ENCODE results near the gene CXCL10.

The CXCL10 gene

DNA sequence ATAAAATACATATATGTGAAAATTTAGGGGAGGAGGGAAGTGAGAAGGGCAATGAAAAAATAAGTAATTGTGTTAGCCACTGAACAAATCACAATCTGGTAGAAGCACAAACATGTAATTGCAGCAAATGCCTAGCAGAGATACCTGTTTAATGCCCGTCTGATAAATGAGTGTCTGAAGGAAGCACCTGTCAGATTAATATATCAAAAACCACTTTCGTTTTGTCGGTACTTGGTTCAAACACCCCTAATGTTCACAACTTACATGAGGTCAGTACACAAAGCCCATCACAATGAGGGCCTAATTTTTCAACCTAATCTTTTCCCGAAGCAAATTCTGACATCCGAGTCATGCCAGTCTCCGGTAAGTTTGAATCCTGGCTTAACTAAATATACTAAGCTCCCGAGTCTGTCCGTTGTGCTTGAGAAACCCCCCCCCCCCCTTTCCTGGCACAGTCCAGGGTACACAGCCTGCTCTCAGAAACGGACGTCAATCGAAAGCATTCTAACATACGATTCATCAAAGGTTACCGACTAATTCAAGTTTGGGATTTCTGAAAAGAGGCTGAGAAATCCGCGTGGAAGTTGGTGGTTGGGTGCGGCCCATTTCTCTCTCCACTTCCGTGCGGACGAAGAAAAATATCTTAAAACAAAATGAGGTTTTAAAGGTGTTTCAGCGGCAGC is 33.3 kb downstream of the CXCL10 start:
- DNase-seq (ENCODE audit: low read depth), result no peak

DNA sequence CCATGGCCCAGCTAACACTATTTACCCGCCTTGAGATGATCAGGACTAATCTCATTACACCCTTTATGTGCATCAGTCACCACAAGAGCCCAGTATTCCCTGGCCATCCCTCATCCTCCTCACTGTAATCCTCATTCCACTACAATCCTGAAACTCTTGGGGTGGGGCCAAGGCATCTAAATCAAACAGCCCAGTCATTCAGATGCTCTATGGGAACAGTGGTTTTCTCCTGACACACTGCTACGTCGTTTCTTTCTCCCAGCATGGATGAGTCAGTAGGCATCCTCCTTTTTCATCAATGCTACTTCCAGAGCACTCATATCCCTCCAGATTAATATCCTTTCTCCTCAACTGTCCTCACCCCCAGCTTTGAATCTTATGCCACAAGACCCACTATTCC is 38.2 kb downstream of the CXCL10 start:
- no peak for DNase-seq (ENCODE audit: low read depth)

DNA sequence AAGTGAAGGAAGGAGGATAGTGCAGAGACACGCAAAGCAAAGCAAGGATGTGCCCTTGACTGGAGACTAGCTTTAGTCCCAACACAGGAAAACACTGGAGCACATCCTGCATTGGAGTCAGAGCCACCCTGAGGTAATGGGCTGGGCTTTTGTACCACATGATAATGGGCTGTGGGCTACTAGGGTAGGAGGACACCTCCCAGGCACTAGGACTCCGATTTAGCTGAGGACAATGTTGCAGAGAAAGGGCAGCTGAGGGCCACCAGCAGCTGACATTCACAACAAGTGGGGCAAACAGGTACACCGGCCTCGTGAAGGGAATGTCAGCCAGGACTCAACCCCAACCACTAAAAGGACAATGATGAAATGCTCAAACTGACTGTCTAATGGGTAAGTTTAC is 42.7 kb downstream of the CXCL10 start:
- DNase-seq (ENCODE audit: low read depth), result no peak

DNA sequence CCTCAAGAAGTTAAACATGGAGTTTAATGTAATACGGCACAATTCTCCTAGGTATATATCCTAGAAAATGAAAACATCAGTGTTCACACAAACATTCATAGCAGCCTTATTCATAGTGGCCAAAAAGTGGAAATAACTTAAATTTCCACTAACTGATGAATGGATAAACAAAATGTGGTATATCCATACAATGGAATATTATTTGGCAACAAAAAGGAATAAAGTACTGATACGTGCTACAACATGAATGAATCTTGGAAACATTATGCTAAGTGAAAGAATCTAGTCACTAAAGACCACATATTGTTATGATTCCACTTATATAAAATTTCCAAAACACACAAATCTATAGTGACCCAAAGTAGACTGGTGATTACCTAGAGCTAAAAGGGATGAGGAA is 47.1 kb downstream of the CXCL10 start:
- DNase-seq (ENCODE audit: low read depth), result no peak

DNA sequence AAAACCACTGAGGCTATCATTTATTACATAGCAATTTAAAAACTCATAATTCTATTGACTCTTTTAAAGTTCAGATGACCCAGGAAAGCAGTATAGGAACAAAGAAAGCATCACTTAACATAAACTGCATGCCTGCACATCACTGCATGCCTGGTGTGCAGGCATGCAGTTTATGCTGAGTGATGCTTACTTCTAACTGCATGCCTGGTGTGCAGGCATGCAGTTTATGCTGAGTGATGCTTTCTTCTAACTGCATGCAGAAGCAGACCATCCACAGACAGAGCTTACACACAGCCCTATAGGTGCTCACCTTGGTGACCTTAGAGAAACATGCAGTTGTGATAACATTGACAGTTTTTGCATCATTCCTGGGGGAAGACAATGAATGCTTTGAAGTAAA is 49.5 kb downstream of the CXCL10 start:
- no peak for DNase-seq (ENCODE audit: low read depth)

All from stimulated activated CD8-positive, alpha-beta memory T cell treated with anti-CD3 and anti-CD28 coated beads, Interleukin-15, amount 100 ng/mL, for 24 hours (primary cell).